Midbrain (tissue), 1 donor: ENCODE data around the gene MKRN2.

Experiments used
- DNase-seq: peaks from one replicate; lab custom pipeline; 2025; lab: John Stamatoyannopoulos, UW

Gene MKRN2

DNA sequence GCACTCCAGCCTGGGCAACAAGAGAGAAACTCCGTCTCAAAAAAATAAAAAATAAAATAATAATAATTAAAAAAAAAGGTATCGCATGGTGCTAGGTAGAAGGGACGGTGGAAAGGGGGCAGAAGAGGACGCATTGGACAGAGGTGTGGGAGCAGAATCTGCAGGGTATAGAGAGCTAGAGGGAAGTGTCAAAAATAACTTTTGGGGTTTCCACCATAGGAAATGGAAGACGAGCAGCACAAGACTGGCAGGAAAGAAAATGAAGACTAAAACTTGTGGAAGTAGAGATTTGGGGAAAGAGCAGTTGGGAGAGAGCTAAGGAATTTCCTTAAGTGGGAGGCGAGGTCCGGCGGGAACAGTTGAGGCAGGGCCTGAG is 585 bp upstream of the MKRN2 start:
- no peak for DNase-seq

DNA sequence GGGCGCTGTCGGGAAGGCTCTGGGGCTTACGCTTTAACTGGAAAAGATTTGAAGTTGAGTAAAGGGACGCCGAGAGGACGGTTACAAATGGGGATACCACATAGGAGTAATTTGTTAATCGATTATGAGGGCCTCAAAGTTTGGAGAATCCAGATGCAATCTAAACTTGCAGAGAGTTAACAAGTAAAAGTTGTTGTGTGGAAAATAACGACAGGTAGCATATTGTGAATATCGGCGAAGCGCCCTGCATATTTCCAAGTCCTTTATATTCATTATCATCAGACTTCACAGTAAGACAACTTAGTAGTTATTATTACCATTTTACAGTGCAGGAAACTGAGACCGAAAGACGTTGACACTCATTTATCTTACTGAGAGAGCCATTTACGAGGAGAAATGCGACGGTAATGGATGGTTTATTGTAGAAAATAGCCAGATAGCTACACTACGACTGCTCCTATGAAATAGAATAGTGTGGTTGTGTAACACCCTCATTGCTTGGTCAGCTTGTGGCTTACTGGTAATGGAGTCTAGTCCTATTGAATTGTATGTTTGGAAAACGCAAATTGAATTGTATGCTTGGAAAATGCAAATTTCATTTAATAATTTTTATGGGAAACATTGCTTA is 700 bp downstream of the MKRN2 start:
- DNase-seq = no peak

GRCh38 chr3:12558706-12559105 is 1.8 kb downstream of the MKRN2 start:
- DNase-seq = no peak

DNA sequence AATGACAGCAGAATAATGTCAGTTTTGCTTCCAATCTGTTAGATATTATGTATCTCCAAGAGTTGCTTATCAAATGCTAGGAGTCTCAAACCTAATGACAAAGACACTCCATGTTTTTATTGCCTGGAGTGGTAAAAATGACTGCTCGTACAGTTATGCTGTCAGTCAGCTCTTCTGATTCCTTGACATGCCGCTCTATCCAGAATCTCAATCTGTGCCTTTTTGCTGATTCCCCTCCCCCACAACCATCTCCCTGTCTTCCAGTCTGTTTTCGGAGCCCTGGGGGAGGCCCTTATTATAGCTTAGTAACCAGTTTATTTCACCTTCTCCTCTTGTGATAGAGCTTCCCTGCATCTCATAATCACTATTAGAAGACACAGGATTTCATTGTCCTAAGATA is 2.6 kb downstream of the MKRN2 start:
- DNase-seq = no peak

DNA sequence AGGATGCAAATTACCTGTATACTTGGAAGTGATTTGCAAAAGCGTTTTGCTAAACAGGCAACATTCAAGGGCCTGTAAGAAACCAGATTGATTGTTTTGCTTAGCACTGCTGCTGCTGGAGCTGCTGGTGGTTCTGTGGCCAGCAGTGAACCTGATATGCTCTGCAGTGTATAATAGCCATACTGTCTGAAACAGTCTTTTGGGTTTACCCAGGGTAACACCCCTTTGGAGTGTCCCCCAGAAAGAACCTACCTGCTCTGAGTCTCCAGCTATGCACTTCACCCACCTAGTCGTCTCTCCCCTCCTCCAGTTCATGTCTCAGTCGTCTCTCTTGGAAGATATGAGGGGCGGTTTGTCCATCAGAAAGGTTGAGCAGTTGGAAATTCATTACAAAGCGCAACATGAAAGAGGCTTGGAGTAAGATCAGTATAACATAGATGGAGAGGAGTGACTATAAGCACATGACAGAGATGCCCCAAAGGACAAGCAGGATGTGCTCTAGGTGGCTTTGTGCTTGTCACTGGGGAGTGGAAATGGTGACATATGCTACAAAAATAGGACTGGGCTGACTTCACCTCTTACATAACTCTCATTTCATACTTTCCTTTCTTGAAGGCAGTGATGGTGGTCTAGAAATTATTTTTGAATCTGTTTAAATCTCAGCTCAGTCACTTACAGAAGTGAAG is 3.8 kb downstream of the MKRN2 start:
- no peak for DNase-seq

DNA sequence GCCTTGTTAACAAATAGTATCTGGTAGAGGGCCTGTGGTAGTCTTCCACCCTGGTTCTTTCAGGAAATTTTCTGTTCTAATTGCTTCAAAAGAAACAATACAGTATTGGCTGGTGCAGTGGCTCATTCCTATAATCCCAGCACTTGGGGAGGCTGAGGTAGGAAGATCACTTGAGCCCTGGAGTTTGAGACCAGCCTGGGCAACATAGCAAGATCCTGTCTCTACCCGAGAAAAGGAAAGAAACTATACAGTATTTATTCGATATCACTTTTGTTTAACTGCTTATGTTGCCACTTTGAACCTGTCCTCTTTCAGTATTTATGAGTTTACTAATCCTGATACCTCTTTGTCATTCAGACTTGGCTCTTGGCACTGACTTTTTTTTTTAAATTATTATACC is 4.5 kb downstream of the MKRN2 start:
- DNase-seq = no peak

DNA sequence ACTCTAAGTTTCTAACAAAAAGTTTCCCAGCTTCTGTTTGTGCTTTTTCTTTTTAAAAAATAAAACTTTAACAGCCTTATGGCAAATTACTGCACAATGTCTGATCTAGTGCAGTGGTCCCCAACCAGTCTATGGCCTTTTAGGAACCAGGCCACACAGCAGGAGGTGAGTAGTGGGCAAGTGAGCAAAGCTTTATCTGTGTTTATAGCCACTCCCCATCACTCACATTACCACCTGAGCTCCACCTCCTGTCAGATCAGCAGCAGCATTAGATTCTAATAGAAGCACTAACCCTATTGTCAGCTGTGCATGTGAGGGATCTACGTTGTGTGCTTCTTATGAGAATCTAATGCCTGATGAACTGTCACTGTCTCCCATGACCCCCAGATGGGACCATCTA is 5.6 kb downstream of the MKRN2 start:
- no peak for DNase-seq

- no peak for DNase-seq
Observed at GRCh38 chr3:12566976-12567375, 10.1 kb downstream of the MKRN2 start.

DNA sequence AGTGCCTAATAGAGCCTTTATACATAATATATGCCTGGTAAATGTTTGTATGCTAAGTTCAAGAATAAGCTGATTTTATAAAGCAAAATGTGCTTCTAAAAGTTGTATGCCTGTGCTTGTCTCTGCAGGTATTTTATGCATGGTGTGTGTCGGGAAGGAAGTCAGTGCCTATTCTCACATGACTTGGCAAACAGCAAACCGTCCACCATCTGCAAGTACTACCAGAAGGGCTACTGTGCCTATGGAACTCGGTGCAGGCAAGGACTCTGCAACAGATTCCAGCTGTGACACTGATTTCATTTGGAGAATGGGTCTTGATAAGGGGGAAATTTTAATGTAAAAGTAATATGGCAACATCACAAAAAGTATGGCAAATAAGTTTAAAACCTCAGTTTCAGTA is 11.9 kb downstream of the MKRN2 start:
- no peak for DNase-seq

GRCh38 chr3:12569836-12570235 is 12.9 kb downstream of the MKRN2 start:
- DNase-seq = no peak

DNA sequence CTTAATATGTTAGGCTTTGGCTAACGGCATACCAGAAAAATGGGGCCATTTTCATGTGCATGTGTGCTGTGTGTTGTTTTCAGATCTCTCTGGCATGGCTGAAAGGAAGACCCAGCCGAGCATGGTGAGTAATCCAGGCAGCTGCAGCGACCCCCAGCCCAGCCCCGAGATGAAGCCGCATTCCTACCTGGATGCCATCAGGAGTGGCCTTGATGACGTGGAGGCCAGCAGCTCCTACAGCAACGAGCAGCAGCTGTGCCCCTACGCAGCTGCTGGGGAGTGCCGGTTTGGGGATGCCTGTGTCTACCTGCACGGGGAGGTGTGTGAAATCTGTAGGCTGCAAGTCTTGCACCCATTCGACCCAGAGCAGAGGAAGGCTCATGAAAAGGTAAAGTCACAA is 15.1 kb downstream of the MKRN2 start:
- no peak for DNase-seq

GRCh38 chr3:12574131-12574530 is 17.2 kb downstream of the MKRN2 start:
- DNase-seq = no peak

DNA sequence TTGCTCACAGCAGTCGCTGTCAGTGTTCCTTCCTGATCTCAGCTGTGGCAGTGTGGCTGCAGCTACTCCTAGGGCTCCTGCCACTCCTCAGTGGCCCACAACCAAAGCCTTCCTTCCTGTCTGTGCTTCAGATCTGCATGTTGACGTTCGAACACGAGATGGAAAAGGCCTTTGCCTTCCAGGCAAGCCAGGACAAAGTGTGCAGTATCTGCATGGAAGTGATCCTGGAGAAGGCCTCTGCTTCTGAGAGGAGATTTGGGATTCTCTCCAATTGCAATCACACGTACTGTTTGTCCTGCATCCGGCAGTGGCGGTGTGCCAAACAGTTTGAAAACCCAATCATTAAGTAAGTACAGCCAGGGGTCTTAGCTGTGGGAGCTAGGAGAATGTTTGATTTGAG is 17.8 kb downstream of the MKRN2 start:
- DNase-seq = no peak

- no peak for DNase-seq
Observed at GRCh38 chr3:12577379-12577778, 20.5 kb downstream of the MKRN2 start.

DNA sequence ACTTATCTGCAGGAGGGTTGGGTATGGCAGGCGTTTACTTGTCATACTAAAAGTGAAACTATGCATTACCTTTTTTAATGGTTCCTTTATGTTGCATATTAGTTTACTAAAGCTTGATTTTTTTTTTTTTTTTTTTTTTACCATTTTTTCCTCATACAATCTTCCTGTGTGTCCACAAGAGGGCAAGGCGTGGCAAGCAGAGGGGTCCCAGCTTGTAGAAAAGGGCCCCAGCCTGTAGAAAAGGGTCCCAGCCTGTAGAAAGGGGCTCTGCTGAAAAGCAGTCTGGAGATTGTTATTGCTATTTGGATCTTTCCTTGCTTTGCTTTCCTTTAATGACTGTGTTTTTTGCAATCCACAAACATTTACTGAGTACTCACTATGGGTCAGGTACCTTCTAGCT is 21.9 kb downstream of the MKRN2 start:
- no peak for DNase-seq

- DNase-seq = no peak
Observed at GRCh38 chr3:12579456-12579855, 22.6 kb downstream of the MKRN2 start.

DNA sequence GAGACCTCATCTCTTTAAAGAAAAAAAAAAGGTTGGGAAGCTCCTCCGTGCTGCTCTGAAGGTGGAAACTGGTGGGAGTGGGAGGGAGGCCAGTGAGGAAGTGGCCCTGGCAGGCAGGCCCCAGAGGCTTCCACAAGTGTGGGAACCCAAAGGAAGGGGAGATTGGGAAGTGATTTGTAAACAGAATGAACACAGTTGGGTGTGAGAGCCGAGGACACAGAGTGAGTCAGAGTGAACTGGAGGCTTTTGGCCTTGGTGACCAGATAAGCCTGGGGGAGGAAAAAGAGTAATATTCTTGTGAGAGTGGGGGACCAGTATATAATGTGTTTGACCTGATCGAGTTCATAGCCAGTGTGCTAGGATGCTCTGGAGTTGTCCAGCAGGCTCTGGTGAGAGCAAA is 23.0 kb downstream of the MKRN2 start:
- DNase-seq = no peak

DNA sequence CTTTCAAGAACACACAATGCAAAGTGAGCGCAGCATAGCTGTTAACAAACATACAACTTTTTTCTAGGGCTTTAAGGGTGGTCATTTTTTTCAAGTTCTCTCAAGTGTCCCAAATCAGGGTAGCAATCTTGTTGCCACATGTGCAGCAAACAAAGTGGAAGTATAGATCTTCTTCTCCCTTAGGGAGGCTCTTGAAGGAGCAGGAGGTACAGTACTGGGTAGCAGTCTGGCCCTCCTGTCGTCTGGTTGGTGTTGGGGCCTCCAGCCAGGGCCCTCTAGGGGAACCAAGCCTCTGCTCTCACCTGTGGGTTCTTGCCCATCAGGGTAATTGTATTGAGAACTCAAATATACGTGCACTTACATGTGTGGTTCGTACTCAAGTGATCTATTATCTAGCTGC is 25.8 kb downstream of the MKRN2 start:
- no peak for DNase-seq

DNA sequence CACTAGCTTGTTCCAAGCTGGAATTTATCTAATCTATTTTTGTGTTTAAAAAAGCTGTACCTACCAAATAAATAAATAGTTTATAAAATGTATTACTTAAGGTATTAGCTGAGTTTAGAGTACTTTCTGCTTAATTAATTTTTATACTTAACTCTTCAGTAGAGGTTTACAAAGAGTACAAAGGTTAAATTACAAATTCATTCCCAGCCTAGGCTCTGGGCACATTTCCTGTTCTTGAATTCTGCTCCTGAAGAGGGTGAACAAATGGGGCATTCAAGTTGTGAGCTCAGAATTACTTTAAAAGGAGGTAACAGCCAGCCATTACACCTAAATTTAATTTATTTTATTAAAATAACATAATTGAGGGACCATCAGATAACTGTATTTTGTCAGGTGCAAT is 26.4 kb downstream of the MKRN2 start:
- DNase-seq = no peak

- DNase-seq = no peak
Observed at GRCh38 chr3:12584083-12584482, 27.2 kb downstream of the MKRN2 start.

DNA sequence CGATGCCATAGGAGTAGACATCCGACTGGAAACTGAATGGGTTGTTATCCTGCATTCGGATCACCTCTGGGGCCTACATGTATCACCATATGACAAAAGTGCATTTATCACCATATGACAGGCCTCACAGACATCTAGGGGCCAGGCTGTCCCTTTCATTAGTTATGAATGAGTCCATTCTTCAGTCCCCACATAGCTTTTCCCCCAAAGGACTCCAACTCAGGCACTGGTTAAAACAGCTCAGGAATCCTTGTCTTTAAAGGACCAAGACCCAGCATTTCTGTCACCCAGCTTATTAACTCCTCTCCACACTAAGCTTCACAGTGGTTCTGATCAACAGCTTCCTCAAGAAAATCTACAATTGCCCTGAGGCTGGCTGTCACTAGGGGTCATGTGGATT is 28.3 kb downstream of the MKRN2 start:
- no peak for DNase-seq

GRCh38 chr3:12585970-12586369 is 29.1 kb downstream of the MKRN2 start:
- DNase-seq = no peak

DNA sequence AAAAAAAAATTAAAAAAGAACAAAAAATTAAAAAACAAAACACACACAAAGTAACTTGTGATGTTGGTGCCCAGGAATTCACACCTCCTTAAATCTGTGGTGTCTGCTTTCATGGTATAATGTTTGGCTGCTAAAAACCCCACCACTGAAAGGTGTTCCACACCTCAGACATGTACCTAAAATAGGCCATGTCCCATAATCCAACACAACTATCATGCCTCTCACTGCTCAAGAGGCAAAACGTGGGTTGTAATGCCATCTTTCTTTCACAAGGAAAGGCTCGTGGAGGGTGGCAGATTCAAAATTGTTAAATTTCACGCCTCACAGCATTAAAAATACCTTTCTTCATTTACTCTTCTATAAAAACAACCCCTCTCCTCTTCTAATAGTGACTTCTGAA is 29.5 kb downstream of the MKRN2 start:
- DNase-seq = no peak
